ENCODE measurements around the gene ZFP28.

The ZFP28 gene

GRCh38 chr19:56538254-56538760, 441 bp upstream of the ZFP28 start:
- Histone ChIP-seq H3K36me3 (ENCODE audit: control insufficient read depth in 2 of 2, insufficient read depth in 1 of 2, low read length in 2 of 2) (peaks cover 16 to 32% of the 10 kb centered on the region in 2 experiments), H3K4me3 (ENCODE audit: low read depth, low read length) (peak overlapping the region; percentile 84), H3K4me1 (ENCODE audit: control insufficient read depth, insufficient read depth, low read length) (0 out of 2 replicates have a peak, but pooled peaks cover 4% of the 10 kb centered on the region), H3K27ac (ENCODE audit: extremely low read depth, low read depth, low read length) (peak overlapping the region; percentile 89), H3K9me3 (ENCODE audit: control insufficient read depth, insufficient read depth, low read depth, low read length) (peaks cover 6% of the 10 kb centered on the region)
- POLR2A ChIA-PET: interaction anchor here (1.2 kb wide), 1 partner anchor 57 kb away, joined by 5 read pairs; the partner anchor contains the start of gene ZNF71
- CTCF ChIA-PET: interaction anchor here (0.6 kb wide), 1 partner anchor 23 kb away, joined by 3 read pairs; no protein-coding TSS in a partner anchor
- TF ChIP-seq ZNF48 (tag by site-specific recombination; IDR thresholded peaks at IDR 0.05): no peak
- TF ChIP-seq TRIM28 (IDR thresholded peaks at IDR 0.05; ENCODE audit: borderline replicate concordance, low read length): no peak
- TF ChIP-seq ZSCAN30 (tag by site-specific recombination; IDR thresholded peaks at IDR 0.05): no peak
- no peak for TF ChIP-seq AEBP2 (tag by site-specific recombination; IDR thresholded peaks at IDR 0.05; ENCODE audit: borderline replicate concordance)
- TF ChIP-seq ZFP41 (tag by site-specific recombination; IDR thresholded peaks at IDR 0.05; ENCODE audit: borderline replicate concordance): no peak
- TF ChIP-seq ZBTB11 (tag by site-specific recombination; conservative IDR thresholded peaks at IDR 0.05; ENCODE audit: low read depth): peak; percentile 72
- 0 out of 2 replicates have a peak, but pooled peaks have one; percentile 19 for TF ChIP-seq ZBTB21 (tag by site-specific recombination; IDR thresholded peaks at IDR 0.05)
- no peak for TF ChIP-seq ZNF654 (tag by site-specific recombination; IDR thresholded peaks at IDR 0.05; ENCODE audit: low read depth)
- TF ChIP-seq ZNF221 (tag by site-specific recombination; IDR thresholded peaks at IDR 0.05; ENCODE audit: borderline replicate concordance): no peak
- no peak for TF ChIP-seq ZSCAN5A (tag by site-specific recombination; IDR thresholded peaks at IDR 0.05)
- no peak for TF ChIP-seq ZNF747 (tag by site-specific recombination; IDR thresholded peaks at IDR 0.05)
- TF ChIP-seq ZNF292 (tag by site-specific recombination; IDR thresholded peaks at IDR 0.05; ENCODE audit: borderline replicate concordance, low read depth): no peak
- TF ChIP-seq KLF1 (tag by site-specific recombination; IDR thresholded peaks at IDR 0.05): peak; percentile 93
- TF ChIP-seq ZNF280D (tag by site-specific recombination; IDR thresholded peaks at IDR 0.05): 0 out of 2 replicates have a peak, but pooled peaks have one; percentile 32
- TF ChIP-seq ZNF549 (tag by site-specific recombination; IDR thresholded peaks at IDR 0.05): no peak
- no peak for TF ChIP-seq ZSCAN16 (tag by site-specific recombination; IDR thresholded peaks at IDR 0.05)
- TF ChIP-seq HOXC10 (CRISPR knock-in tag; IDR thresholded peaks at IDR 0.05): no peak
- TF ChIP-seq EGR2 (tag by site-specific recombination; IDR thresholded peaks at IDR 0.05; ENCODE audit: low read depth): peak; percentile 43
- no peak for TF ChIP-seq ZNF513 (tag by site-specific recombination; IDR thresholded peaks at IDR 0.05)
- TF ChIP-seq ZNF670 (tag by site-specific recombination; IDR thresholded peaks at IDR 0.05; ENCODE audit: low read depth): no peak
- TF ChIP-seq ZNF335 (tag by site-specific recombination; conservative IDR thresholded peaks at IDR 0.05): peak; percentile 94
- peak; percentile 98 for TF ChIP-seq KLF9 (tag by site-specific recombination; IDR thresholded peaks at IDR 0.05; ENCODE audit: low read depth)
- peak; percentile 45; the same call in 1 of the 2 replicates for TF ChIP-seq ZNF843 (tag by site-specific recombination; IDR thresholded peaks at IDR 0.05)
- TF ChIP-seq ZBTB7A (tag by site-specific recombination; IDR thresholded peaks at IDR 0.05; ENCODE audit: low read depth): no peak
- TF ChIP-seq ZNF623 (tag by site-specific recombination; IDR thresholded peaks at IDR 0.05): no peak
- no peak for TF ChIP-seq ZNF707 (tag by site-specific recombination; IDR thresholded peaks at IDR 0.05)
- TF ChIP-seq ZNF621 (tag by site-specific recombination; IDR thresholded peaks at IDR 0.05): no peak
- TF ChIP-seq OVOL3 (tag by site-specific recombination; IDR thresholded peaks at IDR 0.05): no peak
- TF ChIP-seq KLF10 (tag by site-specific recombination; IDR thresholded peaks at IDR 0.05): peak; percentile 97

Data from HEK293 (cell line).